ENCODE data around the gene DOCK2. TPM values are rescaled to one million over a fixed set of nuclear protein-coding genes. Genes with fewer than 3 reads are reported as not detected.

The DOCK2 gene
- total and polyA plus RNA-seq, 5 experiments from 2014 or later = 59.5 to 182 (median 84.6) TPM

- peaks cover 11 to 37% (median 24%) of the 10 kb centered on the region in 4 donors for H3K4me1 Mint-ChIP-seq
- DNase-seq = no peak
- peaks cover 10 to 35% (median 14%) of the 10 kb centered on the region in 3 donors for H3K36me3 Mint-ChIP-seq
- H3K9me3 Mint-ChIP-seq = no peaks in the 10 kb centered on the region
- no peaks in the 10 kb centered on the region for H3K27me3 Mint-ChIP-seq
- H3K4me3 Mint-ChIP-seq = no peak overlapping the region
- no peak for ATAC-seq
- POLR2A ChIA-PET = interaction anchor here (0.8 kb wide), 1 partner anchor 124 kb away, joined by 6 read pairs; no protein-coding TSS in a partner anchor
- no peak overlapping the region for H3K27ac Mint-ChIP-seq
Observed at GRCh38 chr5:169904508-169904907, 267.4 kb downstream of the DOCK2 start.

GRCh38 chr5:169905017-169905416 lies 267.9 kb downstream of the DOCK2 start:
- no peak overlapping the region for H3K4me3 Mint-ChIP-seq
- ATAC-seq (no peak), DNase-seq (no peak)
- POLR2A ChIA-PET = no interaction called here
- peaks cover 9 to 35% (median 23%) of the 10 kb centered on the region in 4 donors for H3K4me1 Mint-ChIP-seq
- peaks cover 8 to 33% (median 14%) of the 10 kb centered on the region in 3 donors for H3K36me3 Mint-ChIP-seq
- H3K27me3 Mint-ChIP-seq = no peaks in the 10 kb centered on the region
- no peaks in the 10 kb centered on the region for H3K9me3 Mint-ChIP-seq
- peak overlapping the region in 2 of 10 donors; percentile 56 to 79 for H3K27ac Mint-ChIP-seq

GRCh38 chr5:169906745-169907649 lies 269.9 kb downstream of the DOCK2 start:
- no peak for DNase-seq
- no peak for ATAC-seq
- no peak overlapping the region for H3K4me3 Mint-ChIP-seq
- no peaks in the 10 kb centered on the region for H3K9me3 Mint-ChIP-seq
- H3K4me1 Mint-ChIP-seq = peaks cover under 1 to 19% (median 12%) of the 10 kb centered on the region in 4 donors
- H3K36me3 Mint-ChIP-seq = peaks cover 0 to 20% (median 13%) of the 10 kb centered on the region in 3 donors
- POLR2A ChIA-PET = no interaction called here
- H3K27ac Mint-ChIP-seq = peak overlapping the region in 4 of 10 donors; percentile 11 to 61 (median 32)
- H3K27me3 Mint-ChIP-seq = no peaks in the 10 kb centered on the region

- Mint-ChIP-seq H3K9me3 (no peaks in the 10 kb centered on the region), H3K36me3 (peaks cover 0 to 15% (median 11%) of the 10 kb centered on the region in 3 donors), H3K27ac (no peak overlapping the region), H3K4me1 (peaks cover 0 to 17% (median 3%) of the 10 kb centered on the region in 4 donors), H3K27me3 (no peaks in the 10 kb centered on the region), H3K4me3 (no peak overlapping the region)
- no peak for DNase-seq
- no peak for ATAC-seq
- POLR2A ChIA-PET = no interaction called here
Observed at GRCh38 chr5:169908864-169909263, 271.8 kb downstream of the DOCK2 start.

GRCh38 chr5:169909945-169910344 lies 272.9 kb downstream of the DOCK2 start:
- ATAC-seq (no peak), DNase-seq (no peak)
- H3K4me1 Mint-ChIP-seq = peaks cover 0 to 14% (median 3%) of the 10 kb centered on the region in 4 donors
- no peaks in the 10 kb centered on the region for H3K27me3 Mint-ChIP-seq
- peaks cover 0 to 22% (median 11%) of the 10 kb centered on the region in 3 donors for H3K36me3 Mint-ChIP-seq
- POLR2A ChIA-PET = no interaction called here
- H3K9me3 Mint-ChIP-seq = no peaks in the 10 kb centered on the region
- H3K4me3 Mint-ChIP-seq = no peak overlapping the region
- H3K27ac Mint-ChIP-seq = peak overlapping the region in 1 of 10 donors; percentile 20

GRCh38 chr5:169910393-169910792 lies 273.3 kb downstream of the DOCK2 start:
- no peak for DNase-seq
- H3K9me3 Mint-ChIP-seq = no peaks in the 10 kb centered on the region
- peaks cover 2 to 22% (median 11%) of the 10 kb centered on the region in 3 donors for H3K36me3 Mint-ChIP-seq
- no peak overlapping the region for H3K4me3 Mint-ChIP-seq
- no peaks in the 10 kb centered on the region for H3K27me3 Mint-ChIP-seq
- no peak for ATAC-seq
- peak overlapping the region in 2 of 10 donors; percentile 31 to 55 for H3K27ac Mint-ChIP-seq
- POLR2A ChIA-PET = no interaction called here
- peaks cover 0 to 13% (median 3%) of the 10 kb centered on the region in 4 donors for H3K4me1 Mint-ChIP-seq

- Mint-ChIP-seq H3K36me3 (peaks cover 8 to 32% (median 9%) of the 10 kb centered on the region in 3 donors), H3K4me1 (peaks cover 0 to 12% (median 2%) of the 10 kb centered on the region in 4 donors), H3K27ac (no peak overlapping the region), H3K9me3 (no peaks in the 10 kb centered on the region), H3K4me3 (no peak overlapping the region), H3K27me3 (no peaks in the 10 kb centered on the region)
- ATAC-seq (no peak), DNase-seq (no peak)
- POLR2A ChIA-PET = no interaction called here
Observed at GRCh38 chr5:169911448-169912212, 274.6 kb downstream of the DOCK2 start.

- Mint-ChIP-seq H3K27ac (no peak overlapping the region), H3K27me3 (no peaks in the 10 kb centered on the region), H3K9me3 (no peaks in the 10 kb centered on the region), H3K36me3 (peaks cover 9 to 34% (median 11%) of the 10 kb centered on the region in 3 donors), H3K4me1 (peaks cover 0 to 8% (median 6%) of the 10 kb centered on the region in 4 donors), H3K4me3 (no peak overlapping the region)
- ATAC-seq (no peak), DNase-seq (no peak)
- POLR2A ChIA-PET = interaction anchor here (0.6 kb wide), 1 partner anchor 10 kb away, joined by 4 read pairs; no protein-coding TSS in a partner anchor
Observed at GRCh38 chr5:169913479-169913878, 276.4 kb downstream of the DOCK2 start.

GRCh38 chr5:169914766-169915165 lies 277.7 kb downstream of the DOCK2 start:
- POLR2A ChIA-PET = no interaction called here
- Mint-ChIP-seq H3K27ac (peak overlapping the region in 1 of 10 donors; percentile 18), H3K9me3 (no peaks in the 10 kb centered on the region), H3K4me1 (peaks cover 0 to 8% (median 7%) of the 10 kb centered on the region in 4 donors), H3K27me3 (no peaks in the 10 kb centered on the region), H3K36me3 (peaks cover 9 to 44% (median 11%) of the 10 kb centered on the region in 3 donors), H3K4me3 (no peak overlapping the region)
- no peak for DNase-seq
- no peak for ATAC-seq

GRCh38 chr5:169917500-169917899 lies 280.4 kb downstream of the DOCK2 start:
- Mint-ChIP-seq H3K27me3 (no peaks in the 10 kb centered on the region), H3K4me3 (no peak overlapping the region), H3K27ac (no peak overlapping the region), H3K36me3 (peaks cover 7 to 58% (median 9%) of the 10 kb centered on the region in 3 donors), H3K4me1 (peaks cover 0 to 8% (median 5%) of the 10 kb centered on the region in 4 donors), H3K9me3 (no peaks in the 10 kb centered on the region)
- POLR2A ChIA-PET = no interaction called here
- DNase-seq (no peak), ATAC-seq (no peak)

GRCh38 chr5:169918228-169918627 lies 281.2 kb downstream of the DOCK2 start:
- Mint-ChIP-seq H3K9me3 (no peaks in the 10 kb centered on the region), H3K36me3 (peaks cover 7 to 62% (median 9%) of the 10 kb centered on the region in 3 donors), H3K4me1 (peaks cover 0 to 8% (median 4%) of the 10 kb centered on the region in 4 donors), H3K27me3 (no peaks in the 10 kb centered on the region), H3K27ac (no peak overlapping the region), H3K4me3 (no peak overlapping the region)
- DNase-seq (no peak), ATAC-seq (no peak)
- POLR2A ChIA-PET = no interaction called here

GRCh38 chr5:169920474-169920873 lies 283.4 kb downstream of the DOCK2 start:
- POLR2A ChIA-PET = no interaction called here
- DNase-seq (no peak), ATAC-seq (no peak)
- H3K4me3 Mint-ChIP-seq = no peak overlapping the region
- no peaks in the 10 kb centered on the region for H3K27me3 Mint-ChIP-seq
- no peaks in the 10 kb centered on the region for H3K9me3 Mint-ChIP-seq
- no peak overlapping the region for H3K27ac Mint-ChIP-seq
- H3K4me1 Mint-ChIP-seq = peaks cover 0 to 24% (median 13%) of the 10 kb centered on the region in 4 donors
- H3K36me3 Mint-ChIP-seq = peaks cover 5 to 65% (median 10%) of the 10 kb centered on the region in 3 donors

GRCh38 chr5:169921384-169921783 lies 284.3 kb downstream of the DOCK2 start:
- no peak overlapping the region for H3K27ac Mint-ChIP-seq
- H3K4me1 Mint-ChIP-seq = peaks cover 0 to 27% (median 14%) of the 10 kb centered on the region in 4 donors
- DNase-seq (no peak), ATAC-seq (no peak)
- POLR2A ChIA-PET = no interaction called here
- H3K4me3 Mint-ChIP-seq = no peak overlapping the region
- H3K36me3 Mint-ChIP-seq = peaks cover 0 to 60% (median 10%) of the 10 kb centered on the region in 3 donors
- no peaks in the 10 kb centered on the region for H3K27me3 Mint-ChIP-seq
- H3K9me3 Mint-ChIP-seq = no peaks in the 10 kb centered on the region

Data from naive thymus-derived CD8-positive, alpha-beta T cell (primary cell).